HEK293T (cell line): ENCODE data around the gene PXDN.

Experiments
- CTCF ChIA-PET: fragments of 350-600 bp; formaldehyde crosslinking; extraction: SDS; loops from one replicate; lab custom pipeline; 2021; ENCODE audit warnings: antibody characterized with exemption, inconsistent platforms; lab: Yijun Ruan, JAX
- POLR2A ChIA-PET: fragments of 350-600 bp; formaldehyde crosslinking; extraction: SDS; loops from one replicate; lab custom pipeline; 2020; ENCODE audit warnings: antibody characterized with exemption, inconsistent platforms; lab: Yijun Ruan, JAX
- DNase-seq: peaks from one replicate; pipeline ENCODE4 v3.0.0; 2012; ENCODE audit warnings: mixed read lengths; ENCODE audit errors: extremely low spot score
- ARNT ChIP-seq: fragments of 450-650 bp; IDR thresholded peaks from 2 replicates; pipeline ENCODE4 v1.6.1; 2017; ENCODE audit warnings: mild to moderate bottlenecking
- BHLHE40 ChIP-seq: fragments of 450-650 bp; IDR thresholded peaks from 2 replicates; pipeline ENCODE4 v1.6.1; 2016; ENCODE audit warnings: mild to moderate bottlenecking, moderate library complexity, borderline replicate concordance
- CTBP1 ChIP-seq: fragments of 450-650 bp; IDR thresholded peaks from 2 replicates; pipeline ENCODE4 v1.6.1; 2016; ENCODE audit warnings: borderline replicate concordance
- ELF4 ChIP-seq: fragments of 450-650 bp; IDR thresholded peaks from 2 replicates; pipeline ENCODE4 v1.6.1; 2017; ENCODE audit warnings: antibody characterized with exemption
- FOXA1 ChIP-seq: fragments of 450-650 bp; IDR thresholded peaks from 2 replicates; pipeline ENCODE4 v1.6.1; 2016; ENCODE audit warnings: mild to moderate bottlenecking
- FOXK2 ChIP-seq: fragments of 450-650 bp; IDR thresholded peaks from 2 replicates; pipeline ENCODE4 v1.6.1; 2016; ENCODE audit warnings: mild to moderate bottlenecking
- FOXM1 ChIP-seq: fragments of 450-650 bp; IDR thresholded peaks from 2 replicates; pipeline ENCODE4 v1.6.1; 2017; ENCODE audit warnings: mild to moderate bottlenecking, borderline replicate concordance
- HDGF ChIP-seq: fragments of 450-650 bp; IDR thresholded peaks from 2 replicates; pipeline ENCODE4 v1.6.1; 2017; ENCODE audit warnings: antibody characterized with exemption, borderline replicate concordance
- L3MBTL2 ChIP-seq: fragments of 450-650 bp; conservative IDR thresholded peaks from 2 replicates; pipeline ENCODE4 v1.6.1; 2016; ENCODE audit warnings: mild to moderate bottlenecking
- LEF1 ChIP-seq: fragments of 450-650 bp; IDR thresholded peaks from 2 replicates; pipeline ENCODE4 v1.6.1; 2017; ENCODE audit warnings: mild to moderate bottlenecking, borderline replicate concordance
- NFRKB ChIP-seq: fragments of 450-650 bp; IDR thresholded peaks from 2 replicates; pipeline ENCODE4 v1.6.1; 2016; ENCODE audit warnings: mild to moderate bottlenecking, moderate library complexity
- PKNOX1 ChIP-seq: fragments of 450-650 bp; IDR thresholded peaks from 2 replicates; pipeline ENCODE4 v1.6.1; 2016
- SP1 ChIP-seq: fragments of 450-650 bp; IDR thresholded peaks from 2 replicates; pipeline ENCODE4 v1.6.1; 2017
- SUZ12 ChIP-seq: fragments of 450-650 bp; IDR thresholded peaks from 2 replicates; pipeline ENCODE4 v1.6.1; 2016; ENCODE audit warnings: mild to moderate bottlenecking
- TARDBP ChIP-seq: fragments of 450-650 bp; IDR thresholded peaks from 2 replicates; pipeline ENCODE4 v1.6.1; 2016
- ZNF384 ChIP-seq: fragments of 450-650 bp; IDR thresholded peaks from 2 replicates; pipeline ENCODE4 v1.6.1; 2016

Gene PXDN

GRCh38 chr2:1685078-1685956 lies 59.0 kb downstream of the PXDN start:
- ChIA-PET POLR2A (no interaction called here), CTCF (no interaction called here)
- TF ChIP-seq HDGF (no peak), FOXM1 (no peak)
- DNase-seq, result no peak

GRCh38 chr2:1683297-1683696 lies 61.0 kb downstream of the PXDN start:
- ChIA-PET CTCF (no interaction called here), POLR2A (no interaction called here)
- no peak for DNase-seq
- TF ChIP-seq NFRKB, result no peak
- no peak for TF ChIP-seq ELF4
- TF ChIP-seq SP1, result no peak
- no peak for TF ChIP-seq PKNOX1
- no peak for TF ChIP-seq LEF1
- TF ChIP-seq ZNF384, result no peak
- TF ChIP-seq FOXA1, result no peak
- TF ChIP-seq SUZ12, result no peak
- TF ChIP-seq TARDBP, result no peak
- no peak for TF ChIP-seq CTBP1
- TF ChIP-seq BHLHE40, result no peak
- TF ChIP-seq L3MBTL2, result no peak
- no peak for TF ChIP-seq HDGF
- no peak for TF ChIP-seq FOXK2
- no peak for TF ChIP-seq FOXM1
- TF ChIP-seq ARNT, result no peak

- DNase-seq, result no peak
- POLR2A ChIA-PET, result no interaction called here
- CTCF ChIA-PET, result no interaction called here
- TF ChIP-seq ELF4, result no peak
- TF ChIP-seq ZNF384, result no peak
- no peak for TF ChIP-seq FOXK2
- TF ChIP-seq SP1, result no peak
- no peak for TF ChIP-seq FOXA1
- TF ChIP-seq ARNT, result no peak
- TF ChIP-seq SUZ12, result no peak
- TF ChIP-seq LEF1, result no peak
- no peak for TF ChIP-seq PKNOX1
- TF ChIP-seq L3MBTL2, result no peak
- no peak for TF ChIP-seq NFRKB
- no peak for TF ChIP-seq BHLHE40
- TF ChIP-seq CTBP1, result no peak
- no peak for TF ChIP-seq TARDBP
Observed at GRCh38 chr2:1682181-1682440, 62.2 kb downstream of the PXDN start.

- POLR2A ChIA-PET, result no interaction called here
- CTCF ChIA-PET, result no interaction called here
- TF ChIP-seq ARNT, result no peak
- TF ChIP-seq NFRKB, result no peak
- TF ChIP-seq BHLHE40, result no peak
- TF ChIP-seq CTBP1, result no peak
- no peak for TF ChIP-seq SP1
- no peak for TF ChIP-seq PKNOX1
- TF ChIP-seq L3MBTL2, result no peak
- no peak for TF ChIP-seq LEF1
- TF ChIP-seq FOXM1, result no peak
- TF ChIP-seq SUZ12, result no peak
- TF ChIP-seq FOXK2, result no peak
- no peak for TF ChIP-seq ELF4
- TF ChIP-seq ZNF384, result no peak
- DNase-seq, result no peak
Observed at GRCh38 chr2:1681323-1682180, 62.8 kb downstream of the PXDN start.

GRCh38 chr2:1681017-1681318 lies 63.3 kb downstream of the PXDN start:
- CTCF ChIA-PET, result no interaction called here

More at GRCh38 chr2:1681017-1681318, 63.3 kb downstream of the PXDN start:
- TF ChIP-seq L3MBTL2 (no peak), NFRKB (no peak), ZNF384 (no peak), CTBP1 (no peak), HDGF (no peak), FOXM1 (no peak), SUZ12 (no peak), FOXA1 (no peak)
- no peak for DNase-seq
- POLR2A ChIA-PET, result no interaction called here
